Measurements from ENCODE around the gene SPEN. TPM values are rescaled to one million over a fixed set of nuclear protein-coding genes. Genes with fewer than 3 reads are reported as not detected.

SPEN gene
- total RNA-seq, 1 donor from 2014 or later = 33.5 TPM

DNA sequence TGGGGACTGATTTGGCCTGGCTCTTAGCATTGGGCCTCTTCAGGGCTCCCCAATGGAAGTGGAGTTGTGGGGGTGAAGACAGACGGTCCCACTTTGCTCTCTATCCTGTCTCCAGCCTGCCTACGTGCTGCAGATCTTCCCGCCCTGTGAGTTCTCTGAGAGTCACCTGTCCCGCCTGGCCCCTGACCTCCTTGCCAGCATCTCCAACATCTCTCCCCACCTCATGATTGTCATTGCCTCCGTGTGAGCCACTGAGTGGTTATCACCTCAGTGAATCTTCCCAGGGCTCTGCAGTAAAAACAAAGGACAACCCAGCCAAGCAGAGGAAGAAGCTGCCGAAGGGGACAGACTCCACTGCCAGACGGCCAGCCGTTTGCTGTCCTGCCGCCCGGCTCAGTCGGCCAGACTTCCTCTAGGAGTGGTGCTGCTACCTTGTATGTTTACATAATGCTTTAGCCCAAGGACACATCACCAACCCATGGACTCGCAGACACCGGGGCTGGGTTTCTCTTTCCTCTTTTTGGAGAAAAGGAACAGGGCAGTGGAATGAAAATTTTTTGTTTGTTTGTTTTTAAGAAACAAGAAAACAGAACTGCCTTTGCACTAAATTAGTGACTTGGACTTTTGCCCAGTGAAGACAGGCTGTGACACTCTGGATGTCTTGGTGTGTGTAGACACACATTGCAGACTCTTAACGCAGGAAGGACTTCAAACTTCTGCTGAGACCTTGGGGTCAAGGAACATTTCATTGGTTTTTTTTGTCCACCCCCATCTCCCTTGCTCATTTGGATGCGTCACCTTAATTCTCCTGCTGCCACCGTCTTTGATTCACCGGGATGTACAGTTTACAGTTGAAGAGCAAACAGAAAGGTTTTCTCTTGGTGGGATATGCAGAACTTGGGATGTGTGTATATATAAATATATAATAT is 91.9 kb downstream of the SPEN start:
- Mint-ChIP-seq H3K36me3 (ENCODE audit: low read depth, unreplicated experiment) (peaks cover 35% of the 10 kb centered on the region), H3K9me3 (ENCODE audit: unreplicated experiment) (no peaks in the 10 kb centered on the region), H3K4me3 (ENCODE audit: unreplicated experiment) (peak overlapping the region; percentile 17), H3K4me1 (ENCODE audit: unreplicated experiment) (peaks cover 16% of the 10 kb centered on the region), H3K27ac (ENCODE audit: unreplicated experiment) (peak overlapping the region; percentile 76), H3K27me3 (ENCODE audit: unreplicated experiment) (peaks cover 14% of the 10 kb centered on the region)
- TF ChIP-seq, protein P1, sequence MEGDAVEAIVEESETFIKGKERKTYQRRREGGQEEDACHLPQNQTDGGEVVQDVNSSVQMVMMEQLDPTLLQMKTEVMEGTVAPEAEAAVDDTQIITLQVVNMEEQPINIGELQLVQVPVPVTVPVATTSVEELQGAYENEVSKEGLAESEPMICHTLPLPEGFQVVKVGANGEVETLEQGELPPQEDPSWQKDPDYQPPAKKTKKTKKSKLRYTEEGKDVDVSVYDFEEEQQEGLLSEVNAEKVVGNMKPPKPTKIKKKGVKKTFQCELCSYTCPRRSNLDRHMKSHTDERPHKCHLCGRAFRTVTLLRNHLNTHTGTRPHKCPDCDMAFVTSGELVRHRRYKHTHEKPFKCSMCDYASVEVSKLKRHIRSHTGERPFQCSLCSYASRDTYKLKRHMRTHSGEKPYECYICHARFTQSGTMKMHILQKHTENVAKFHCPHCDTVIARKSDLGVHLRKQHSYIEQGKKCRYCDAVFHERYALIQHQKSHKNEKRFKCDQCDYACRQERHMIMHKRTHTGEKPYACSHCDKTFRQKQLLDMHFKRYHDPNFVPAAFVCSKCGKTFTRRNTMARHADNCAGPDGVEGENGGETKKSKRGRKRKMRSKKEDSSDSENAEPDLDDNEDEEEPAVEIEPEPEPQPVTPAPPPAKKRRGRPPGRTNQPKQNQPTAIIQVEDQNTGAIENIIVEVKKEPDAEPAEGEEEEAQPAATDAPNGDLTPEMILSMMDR (IDR thresholded peaks at IDR 0.05; ENCODE audit: unreplicated experiment) = no peak
- DNase-seq (ENCODE audit: low spot score) = no peak

DNA sequence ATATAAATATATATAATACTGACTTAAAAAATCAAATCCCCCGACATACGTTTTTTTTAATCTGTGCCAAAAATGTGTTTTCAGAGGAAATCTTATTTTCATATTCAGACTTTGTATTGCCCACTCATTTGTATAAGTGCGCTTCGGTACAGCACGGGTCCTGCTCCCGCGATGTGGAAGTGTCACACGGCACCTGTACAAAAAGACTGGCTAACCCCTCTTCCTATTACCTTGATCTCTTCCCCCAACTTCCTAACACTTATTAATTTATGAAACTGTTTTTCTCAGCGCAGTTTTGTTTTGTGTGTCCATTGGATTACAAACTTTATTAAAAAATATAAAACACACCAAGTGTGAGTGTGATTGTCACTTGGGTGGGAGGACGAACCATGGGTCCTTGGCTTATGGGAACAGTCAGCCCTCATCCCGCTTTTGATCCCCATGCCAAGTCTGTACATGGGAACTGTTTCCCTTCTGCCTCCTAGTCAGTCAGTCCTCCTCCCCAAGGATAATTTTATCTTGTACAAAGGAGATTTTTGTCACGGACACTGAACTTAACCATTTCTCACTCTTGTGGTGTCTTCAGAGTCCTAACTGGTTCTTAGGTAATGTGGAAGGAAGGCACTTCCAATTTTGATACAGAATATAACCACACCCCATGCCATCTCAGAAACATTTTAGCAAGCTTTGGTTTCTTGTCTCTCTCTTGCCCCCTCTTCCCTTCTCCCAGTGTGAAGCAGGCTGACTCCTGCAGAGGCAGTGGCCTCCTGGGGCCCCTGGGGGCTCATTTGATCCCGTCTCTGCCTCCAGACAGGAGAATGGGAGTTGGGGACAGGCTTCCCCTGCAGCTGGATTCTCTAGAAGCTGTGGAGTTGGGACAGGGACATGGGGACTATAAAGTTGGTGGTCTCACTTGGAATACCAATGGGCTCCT is 92.9 kb downstream of the SPEN start:
- peaks cover 25% of the 10 kb centered on the region for H3K36me3 Mint-ChIP-seq (ENCODE audit: low read depth, unreplicated experiment)
- H3K4me3 Mint-ChIP-seq (ENCODE audit: unreplicated experiment) = no peak overlapping the region
- no peak for DNase-seq (ENCODE audit: low spot score)

DNA sequence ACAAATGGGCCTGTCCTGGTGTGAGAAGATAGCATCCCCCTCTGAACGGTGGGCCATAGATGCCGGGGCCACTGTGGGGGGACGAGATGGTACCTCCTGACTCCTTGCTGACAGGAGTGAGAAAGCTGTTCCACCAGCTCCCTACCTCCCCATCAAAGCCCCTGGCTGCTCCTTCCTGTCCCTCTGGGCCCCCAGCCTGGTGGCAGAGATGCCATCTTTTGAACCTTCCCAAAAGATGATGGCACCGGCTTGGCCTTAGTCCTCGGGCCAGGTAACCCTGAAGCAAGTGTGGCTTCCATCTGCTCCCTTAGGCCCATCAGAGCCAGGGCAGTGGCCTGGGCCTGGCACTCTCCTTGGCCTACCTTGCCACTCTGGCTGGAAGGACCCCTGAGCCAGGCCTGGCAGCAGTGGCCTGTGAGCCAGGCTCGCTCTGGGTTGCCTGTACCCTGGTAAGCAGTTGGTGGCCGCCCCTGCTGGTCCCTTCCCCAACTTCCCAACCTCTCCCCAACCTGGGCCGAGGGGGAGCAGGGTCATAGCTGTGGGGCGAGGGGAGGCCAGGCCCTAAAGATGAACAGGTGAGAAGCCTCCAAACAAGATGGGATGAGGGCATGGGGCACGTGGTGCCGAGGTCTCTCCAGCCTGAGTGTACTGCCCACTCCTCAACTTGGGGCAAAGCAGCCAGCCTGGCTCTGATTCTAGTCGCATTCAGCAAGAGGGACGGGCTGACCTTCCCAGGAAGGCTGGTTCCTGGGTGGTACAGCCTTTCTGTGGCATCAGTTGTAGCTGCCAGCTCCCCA is 93.7 kb downstream of the SPEN start:
- peaks cover 12% of the 10 kb centered on the region for H3K4me1 Mint-ChIP-seq (ENCODE audit: unreplicated experiment)
- H3K27me3 Mint-ChIP-seq (ENCODE audit: unreplicated experiment) = peaks cover 14% of the 10 kb centered on the region
- DNase-seq (ENCODE audit: low spot score) = no peak
- H3K9me3 Mint-ChIP-seq (ENCODE audit: unreplicated experiment) = no peaks in the 10 kb centered on the region
- TF ChIP-seq, protein P1 (IDR thresholded peaks at IDR 0.05; ENCODE audit: unreplicated experiment) = no peak
- no peak overlapping the region for H3K4me3 Mint-ChIP-seq (ENCODE audit: unreplicated experiment)
- peaks cover 27% of the 10 kb centered on the region for H3K36me3 Mint-ChIP-seq (ENCODE audit: low read depth, unreplicated experiment)
- H3K27ac Mint-ChIP-seq (ENCODE audit: unreplicated experiment) = no peak overlapping the region

More for the DNA sequence above, 92.9 kb downstream of the SPEN start:
- Mint-ChIP-seq H3K9me3 (ENCODE audit: unreplicated experiment) (no peaks in the 10 kb centered on the region), H3K27me3 (ENCODE audit: unreplicated experiment) (peaks cover 14% of the 10 kb centered on the region), H3K4me1 (ENCODE audit: unreplicated experiment) (peaks cover 12% of the 10 kb centered on the region), H3K27ac (ENCODE audit: unreplicated experiment) (no peak overlapping the region)
- TF ChIP-seq, protein P1 (IDR thresholded peaks at IDR 0.05; ENCODE audit: unreplicated experiment) = no peak

DNA sequence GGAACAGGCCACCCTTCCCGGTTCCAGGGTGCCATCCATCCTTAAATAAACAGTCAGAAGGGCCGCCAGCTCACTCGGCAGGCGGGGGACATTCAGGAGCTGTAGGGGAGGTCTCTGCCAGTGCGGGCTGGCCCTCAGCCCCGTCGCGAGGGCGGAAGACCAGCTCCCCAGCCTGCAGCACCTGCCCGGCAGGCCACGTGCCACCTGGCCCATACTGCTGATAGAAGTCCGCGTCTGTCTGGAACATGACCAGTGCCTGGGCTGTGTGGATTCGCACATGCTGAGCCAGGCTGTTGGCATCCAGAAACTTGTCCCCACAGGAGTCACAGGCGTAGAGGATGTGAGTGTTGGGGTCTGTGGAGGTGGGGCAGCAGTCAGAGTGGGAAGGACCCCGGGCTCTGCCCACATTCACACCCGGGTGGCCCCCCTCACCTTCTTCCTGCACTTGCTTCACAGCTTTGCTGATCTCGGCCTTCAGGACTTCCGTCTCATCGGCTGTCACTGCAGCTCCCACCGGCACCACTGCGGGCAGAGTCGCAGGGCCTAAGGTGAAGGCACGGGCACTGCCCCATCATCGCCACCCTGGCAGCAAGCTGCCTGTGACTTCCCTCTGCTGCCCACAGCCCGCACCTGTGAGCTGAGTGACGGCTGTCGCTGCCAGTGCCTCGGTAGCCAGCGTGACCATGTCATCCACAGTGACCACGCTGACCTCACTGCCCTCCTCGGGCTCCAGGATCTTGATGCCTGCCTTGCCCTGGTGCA is 94.6 kb downstream of the SPEN start:
- DNase-seq (ENCODE audit: low spot score) = no peak

More for the DNA sequence above, 94.6 kb downstream of the SPEN start:
- Mint-ChIP-seq H3K9me3 (ENCODE audit: unreplicated experiment) (no peaks in the 10 kb centered on the region), H3K4me1 (ENCODE audit: unreplicated experiment) (peaks cover 12% of the 10 kb centered on the region), H3K27ac (ENCODE audit: unreplicated experiment) (no peak overlapping the region), H3K27me3 (ENCODE audit: unreplicated experiment) (peaks cover 17% of the 10 kb centered on the region), H3K4me3 (ENCODE audit: unreplicated experiment) (no peak overlapping the region), H3K36me3 (ENCODE audit: low read depth, unreplicated experiment) (peaks cover 27% of the 10 kb centered on the region)
- TF ChIP-seq, protein P1 (IDR thresholded peaks at IDR 0.05; ENCODE audit: unreplicated experiment) = no peak
